HL-60/S4 treated with retinoic acid at 250 ng/mL for 4 days and 3 days (cell line): ENCODE measurements around the gene AGFG1.

ENCODE experiments used
- in situ Hi-C: fragments of 300-500 bp; cut with MboI; formaldehyde crosslinking; loops from 2 replicates; pipeline ENCODE4 v1.7.0; 2022; ENCODE audit warnings: low sequenced_read_pairs

Gene AGFG1

DNA sequence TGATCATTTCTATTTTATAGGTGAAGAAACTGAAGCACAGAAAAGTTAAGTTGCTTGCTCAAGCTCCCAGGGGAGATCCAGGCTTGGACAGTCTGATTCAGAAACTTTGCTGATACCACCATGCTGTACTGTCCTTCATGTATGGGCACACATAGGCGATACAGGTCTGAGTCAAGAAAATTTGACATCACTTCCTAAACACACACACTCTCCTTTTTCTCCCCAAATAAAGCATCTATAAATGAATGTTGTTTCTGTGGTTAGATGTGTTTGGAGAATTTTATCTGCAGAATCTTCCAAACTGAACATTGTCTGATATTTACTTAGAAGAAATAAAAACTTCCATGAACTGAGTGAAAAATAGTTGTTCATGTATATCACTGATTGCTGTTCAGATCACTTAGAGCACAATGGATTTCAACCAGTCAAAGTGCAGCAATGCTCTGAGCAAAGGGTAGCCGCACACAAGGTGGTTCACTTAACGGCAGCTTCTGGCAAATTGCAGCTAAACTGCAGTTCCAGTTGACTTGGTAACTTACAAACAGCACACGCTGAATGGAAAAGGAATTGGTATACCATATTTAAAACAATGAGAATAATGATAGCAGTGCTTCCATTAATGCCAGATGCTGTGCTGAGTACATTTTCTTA lies 10.0 kb upstream of the AGFG1 start:
- in situ Hi-C loops: no loop called here

- in situ Hi-C loops: no loop called here
Measured at GRCh38 chr2:227462462-227462951, 9.4 kb upstream of the AGFG1 start.

GRCh38 chr2:227462972-227463931 lies 8.7 kb upstream of the AGFG1 start:
- in situ Hi-C loops: no loop called here

DNA sequence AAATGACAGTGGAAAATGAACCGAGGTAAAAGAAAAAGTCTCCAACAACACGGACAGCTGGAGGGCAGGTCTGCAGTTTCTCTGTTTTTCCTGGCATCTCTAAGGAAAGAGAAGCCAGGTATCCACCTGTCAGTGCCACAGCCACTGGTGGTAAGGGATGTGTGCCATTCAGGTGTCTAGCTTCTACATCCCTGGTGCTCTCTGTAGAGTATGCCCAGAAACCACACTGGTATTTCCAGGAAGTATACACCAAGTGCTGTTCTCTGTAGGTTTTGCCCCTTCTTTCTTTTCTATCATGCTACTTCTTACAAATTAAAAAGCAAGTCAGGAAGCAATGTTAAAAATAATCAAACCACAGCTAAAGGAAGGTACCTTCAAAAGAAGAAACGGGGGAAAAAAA lies 7.6 kb upstream of the AGFG1 start:
- in situ Hi-C loops: no loop called here

DNA sequence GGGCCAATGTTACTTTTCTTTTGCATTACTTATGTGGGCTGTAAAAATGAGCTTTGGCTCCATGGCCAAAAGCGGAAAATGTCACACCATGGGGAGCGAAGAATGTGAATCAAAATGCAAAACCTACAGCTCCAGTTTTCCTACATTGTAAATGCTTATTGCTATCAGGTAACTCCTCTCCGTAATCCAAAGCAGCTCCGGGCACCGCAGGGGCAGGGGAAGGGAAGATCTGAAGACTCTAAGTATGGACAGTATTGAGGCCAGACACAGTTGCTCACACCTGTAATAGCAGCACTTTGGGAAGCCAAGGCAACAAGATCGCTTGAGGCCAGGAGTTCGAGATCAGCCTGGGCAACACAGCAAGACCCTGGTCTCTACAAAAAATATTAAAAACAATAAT lies 7.1 kb upstream of the AGFG1 start:
- in situ Hi-C loops: no loop called here

DNA sequence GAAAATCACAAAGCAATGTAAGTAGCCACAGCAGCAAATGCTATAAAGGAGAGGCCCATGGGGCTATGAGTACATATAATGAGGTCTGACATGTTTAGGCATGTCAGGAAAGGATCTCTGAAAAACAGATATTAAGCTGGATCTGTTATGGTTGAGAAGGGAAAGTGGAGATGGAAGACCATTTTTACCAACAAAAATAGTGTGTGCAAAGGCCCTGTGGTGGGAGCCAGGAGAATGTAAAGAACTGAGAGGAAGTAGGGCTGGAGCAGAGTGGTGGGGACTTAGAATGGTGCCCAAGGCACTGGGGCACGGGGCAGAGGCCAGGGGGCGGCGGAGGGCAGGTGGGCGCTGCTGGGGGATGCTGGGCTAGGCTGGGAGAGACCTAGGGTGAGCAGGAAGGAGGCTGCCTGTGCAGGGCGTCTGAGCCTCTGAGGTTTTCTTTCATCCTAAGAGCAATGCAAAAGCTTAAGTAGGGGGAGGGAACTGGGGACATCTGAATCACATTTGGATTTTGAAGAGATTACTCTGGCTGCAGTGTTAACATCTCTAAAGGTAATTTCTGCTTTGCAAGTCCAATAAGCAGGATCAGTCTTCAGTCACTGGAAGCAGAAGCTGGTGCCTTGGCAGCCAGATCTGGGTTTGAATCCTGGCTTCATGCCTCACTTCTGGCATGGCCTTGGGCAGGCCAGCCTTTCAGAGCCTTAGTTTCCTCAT lies 4.9 kb upstream of the AGFG1 start:
- in situ Hi-C loops: no loop called here

DNA sequence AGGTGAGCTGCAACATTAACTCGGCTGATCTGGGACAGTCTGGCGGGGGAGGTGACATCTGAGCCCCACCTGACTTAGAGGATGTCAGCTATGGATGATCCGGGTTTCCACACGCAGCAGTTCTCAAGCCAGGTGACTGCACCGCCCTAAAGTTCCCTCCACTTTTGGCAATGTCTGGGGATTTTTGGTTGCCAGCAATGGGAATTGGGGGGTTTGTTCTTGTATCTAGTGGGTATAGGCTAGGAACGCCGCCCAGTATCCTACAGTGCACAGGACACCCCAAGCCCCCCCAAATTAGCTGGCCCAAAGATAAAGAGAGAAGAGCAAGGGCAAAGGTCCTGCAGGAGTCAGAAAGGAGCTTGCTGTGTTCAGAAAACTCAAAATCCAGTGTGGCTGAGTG lies 544 bp upstream of the AGFG1 start:
- in situ Hi-C loops: no loop called here

DNA sequence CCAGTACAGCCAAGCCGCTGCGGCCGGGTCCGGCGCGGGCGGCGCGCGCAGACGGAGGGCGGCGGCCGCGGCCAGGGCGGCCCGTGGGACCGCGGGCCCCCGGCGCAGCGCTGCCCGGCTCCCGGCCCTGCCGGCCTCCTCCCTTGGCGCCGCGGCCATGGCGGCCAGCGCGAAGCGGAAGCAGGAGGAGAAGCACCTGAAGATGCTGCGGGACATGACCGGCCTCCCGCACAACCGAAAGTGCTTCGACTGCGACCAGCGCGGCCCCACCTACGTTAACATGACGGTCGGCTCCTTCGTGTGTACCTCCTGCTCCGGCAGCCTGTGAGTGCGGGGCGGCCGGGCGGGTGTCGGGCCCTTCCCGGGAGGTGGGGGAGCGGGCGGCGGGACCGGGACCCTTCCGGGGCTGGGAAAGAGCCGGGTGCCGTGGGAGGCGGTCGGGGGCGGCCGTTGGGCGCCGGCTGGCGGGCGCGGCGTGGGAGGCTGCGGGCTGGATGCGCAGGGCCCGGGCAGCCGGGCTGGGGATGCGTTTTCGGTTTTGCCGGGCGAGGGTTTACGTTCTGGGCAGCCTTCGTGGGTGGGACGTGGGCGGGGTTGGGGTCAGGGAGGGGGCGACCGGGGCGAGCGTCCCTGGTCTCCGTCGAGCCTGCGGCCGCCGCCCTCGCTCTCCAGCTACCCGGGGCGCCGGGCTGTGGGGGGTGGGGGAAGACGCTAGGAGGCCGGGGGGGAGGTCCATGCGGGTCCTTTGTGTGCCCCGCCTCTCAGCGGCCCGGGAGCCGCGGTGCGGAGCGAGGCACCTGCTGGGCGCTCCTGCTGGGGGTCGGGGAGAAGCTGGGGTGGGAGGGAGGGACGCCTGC lies 537 bp downstream of the AGFG1 start:
- in situ Hi-C loops: no loop called here

DNA sequence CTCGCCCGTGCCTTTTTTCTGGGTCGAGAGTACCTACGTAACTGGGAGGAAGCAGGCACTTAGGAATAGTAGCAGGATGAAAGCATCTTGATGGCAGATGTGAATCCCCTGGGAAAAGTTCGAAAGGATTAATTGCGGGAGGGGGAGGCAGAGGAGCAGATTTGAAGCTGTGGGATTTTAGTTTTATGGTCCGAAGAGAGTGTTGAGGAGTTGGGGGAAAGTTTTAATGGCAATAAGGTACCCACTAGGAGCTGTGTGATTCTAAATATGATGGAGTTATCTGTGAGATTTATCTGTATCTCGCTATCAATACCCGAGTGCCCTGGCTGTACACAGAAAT lies 1.1 kb downstream of the AGFG1 start:
- in situ Hi-C loops: no loop called here

DNA sequence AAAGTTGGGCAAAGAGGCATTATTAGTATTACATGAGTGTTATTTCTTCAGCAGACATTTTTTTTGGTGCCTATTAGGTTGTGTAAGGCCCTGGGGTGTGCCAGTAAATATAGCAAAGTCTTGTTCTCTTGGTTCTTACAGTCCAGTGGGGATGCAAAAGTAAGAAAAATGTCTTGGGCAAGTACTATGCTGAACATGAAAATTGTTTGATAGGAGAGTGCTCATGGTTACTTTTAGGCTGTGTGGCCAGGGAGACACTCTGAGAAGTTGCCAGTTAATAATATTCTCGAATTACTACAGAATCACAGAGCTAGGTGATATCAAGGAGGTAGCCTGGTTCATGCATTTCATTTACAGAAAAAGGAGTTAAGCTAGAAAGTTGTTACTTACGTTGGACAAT lies 1.9 kb downstream of the AGFG1 start:
- in situ Hi-C loops: no loop called here

GRCh38 chr2:227474410-227474809 lies 2.5 kb downstream of the AGFG1 start:
- in situ Hi-C loops: no loop called here

DNA sequence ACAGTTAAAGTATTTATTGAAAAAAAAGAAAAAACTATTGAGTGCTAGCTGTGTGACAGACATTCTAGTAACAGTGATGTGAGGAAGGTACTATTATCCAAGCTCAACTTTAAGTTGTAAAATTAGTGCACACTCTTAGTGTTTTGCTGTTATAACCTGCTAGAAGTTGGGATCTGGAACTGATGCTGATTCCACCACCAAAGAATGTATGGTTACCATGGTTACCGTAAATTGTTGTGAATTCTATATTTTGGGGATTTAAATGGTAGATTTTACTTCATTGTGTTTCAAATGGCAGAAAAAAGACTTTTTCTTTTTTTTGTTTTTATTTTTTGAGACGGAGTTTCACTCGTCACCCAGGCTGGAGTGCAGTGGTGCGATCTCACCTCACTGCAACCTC lies 5.3 kb downstream of the AGFG1 start:
- in situ Hi-C loops: no loop called here

- in situ Hi-C loops: no loop called here
Measured at GRCh38 chr2:227479865-227480475, 8.0 kb downstream of the AGFG1 start.

DNA sequence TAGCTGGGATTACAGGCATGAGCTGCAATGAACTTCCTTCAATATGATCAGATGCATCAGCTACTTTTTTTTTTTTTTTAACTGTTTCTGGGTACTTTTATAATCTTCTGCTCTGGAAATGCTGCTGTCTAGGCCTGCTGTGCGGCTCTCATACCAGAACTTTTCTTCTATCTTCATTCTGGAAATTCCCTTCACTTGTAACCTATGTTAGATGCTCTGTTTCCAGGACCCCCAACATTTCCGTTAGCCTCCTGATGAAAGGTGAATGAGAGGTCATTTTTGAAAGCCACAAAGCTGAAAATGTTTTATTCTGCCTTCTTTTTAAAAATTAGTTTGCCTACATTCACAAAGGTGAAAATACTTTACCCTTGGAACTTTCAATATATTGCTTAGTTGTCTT lies 8.6 kb downstream of the AGFG1 start:
- in situ Hi-C loops: no loop called here

- in situ Hi-C loops: no loop called here
Measured at GRCh38 chr2:227482638-227483340, 10.8 kb downstream of the AGFG1 start.

DNA sequence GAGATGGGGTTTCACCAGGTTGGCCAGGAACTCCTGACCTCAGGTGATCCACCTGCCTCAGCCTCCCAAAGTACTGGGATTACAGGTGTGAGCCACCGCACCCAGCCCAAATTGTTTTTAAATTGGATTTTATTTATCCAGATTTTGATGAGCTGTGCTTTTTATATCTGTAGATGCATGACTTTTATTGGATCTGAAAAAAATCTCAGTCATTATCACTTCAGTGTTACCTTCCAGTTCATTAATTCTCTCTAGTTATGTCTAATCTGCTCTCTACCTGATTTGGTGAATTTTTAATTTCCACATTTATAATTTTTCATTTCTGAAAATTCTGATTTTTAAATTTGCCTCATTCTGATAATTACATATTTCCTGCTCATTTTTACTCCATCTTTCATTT lies 13.5 kb downstream of the AGFG1 start:
- in situ Hi-C loops: no loop called here

GRCh38 chr2:227486688-227487087 lies 14.7 kb downstream of the AGFG1 start:
- in situ Hi-C loops: no loop called here

DNA sequence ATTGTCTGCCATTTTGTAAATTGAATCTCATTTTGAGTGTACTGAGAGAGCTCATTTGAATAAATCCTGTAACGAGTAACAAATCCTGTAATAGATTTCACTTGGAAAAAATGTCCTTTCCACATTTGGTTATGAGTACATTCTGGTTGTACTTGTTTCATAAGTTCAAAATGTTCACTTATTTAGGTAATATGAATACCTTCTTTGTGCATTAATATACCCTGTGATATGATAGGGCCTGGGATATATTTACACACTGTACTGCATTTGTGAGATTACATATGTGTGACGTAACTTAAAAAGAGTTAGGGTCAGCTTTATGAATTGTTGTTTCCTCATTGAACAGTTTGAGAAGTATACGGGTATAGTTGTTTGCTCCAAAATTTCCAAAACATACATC lies 16.1 kb downstream of the AGFG1 start:
- in situ Hi-C loops: no loop called here

- in situ Hi-C loops: no loop called here
Measured at GRCh38 chr2:227491386-227491785, 19.4 kb downstream of the AGFG1 start.

- in situ Hi-C loops: no loop called here
Measured at GRCh38 chr2:227493524-227493923, 21.6 kb downstream of the AGFG1 start.
